OCI-LY3 (cell line): Measurements from ENCODE around the gene MROH2B.

Experiments used
- H2AFZ ChIP-seq: fragments of 200-600, 300-600 bp; shearing (Covaris generic); 2 replicates; pipeline ENCODE4 v1.6.0; 2014; ENCODE audit warnings: antibody characterized with exemption, low read depth, low read length
- H3K27ac ChIP-seq: fragments of 200-600, 300-600 bp; sonication (generic); 2 replicates; pipeline ENCODE4 v1.5.1; 2014; ENCODE audit warnings: mild to moderate bottlenecking, low read length, moderate library complexity, mixed read lengths
- H3K27me3 ChIP-seq: fragments of 200-600, 300-600 bp; sonication (generic); 2 replicates; pipeline ENCODE4 v1.6.1; 2014; ENCODE audit warnings: low read depth, low read length, mixed read lengths
- H3K36me3 ChIP-seq: fragments of 200-600, 300-600 bp; sonication (generic); replicated peaks from 2 replicates; pipeline ENCODE3; 2014; ENCODE audit warnings: low read depth, low read length, mixed read lengths
- H3K4me1 ChIP-seq: fragments of 300-600, 200-600 bp; sonication (generic); 2 replicates; pipeline ENCODE4 v1.6.1; 2014; ENCODE audit warnings: low read length, mixed read lengths
- H3K4me2 ChIP-seq: fragments of 200-600, 300-600 bp; sonication (generic); 2 replicates; pipeline ENCODE4 v1.6.1; 2014; ENCODE audit warnings: low read length, mixed read lengths
- H3K4me3 ChIP-seq: fragments of 300-600, 200-600 bp; sonication (generic); 2 replicates; pipeline ENCODE4 v1.5.1; 2014; ENCODE audit warnings: antibody characterized with exemption, mild to moderate bottlenecking, low read length, moderate library complexity
- H3K79me2 ChIP-seq: fragments of 300-600, 200-600 bp; shearing (Covaris generic); 2 replicates; pipeline ENCODE4 v1.6.1; 2014; ENCODE audit warnings: mild to moderate bottlenecking, low read length, mixed read lengths
- H3K9ac ChIP-seq: fragments of 300-600, 200-600 bp; shearing (Covaris generic); 2 replicates; pipeline ENCODE4 v1.6.0; 2014; ENCODE audit warnings: mild to moderate bottlenecking, low read length, moderate library complexity
- H3K9me3 ChIP-seq: fragments of 200-600, 300-600 bp; shearing (Covaris generic); 2 replicates; pipeline ENCODE4 v1.6.1; 2014; ENCODE audit warnings: low read length, mixed read lengths; ENCODE audit not compliant: insufficient read depth
- H4K20me1 ChIP-seq: fragments of 200-600, 300-600 bp; sonication (generic); 2 replicates; pipeline ENCODE4 v1.6.1; 2016; ENCODE audit warnings: low read length, mixed read lengths; ENCODE audit not compliant: insufficient read depth
- EZH2phosphoT487 ChIP-seq: fragments of 200-600 bp; shearing (Covaris generic); IDR thresholded peaks from 2 replicates; pipeline ENCODE4 v1.6.1; 2018; ENCODE audit warnings: antibody characterized with exemption, mixed run types, low read depth
- TF ChIP-seq, protein P1 (sequence below): fragments of 200-600, 300-600 bp; sonication (generic); IDR thresholded peaks from 2 replicates; pipeline ENCODE4 v1.5.1; 2014; ENCODE audit warnings: antibody characterized with exemption, low read length, low read depth

The MROH2B gene

DNA sequence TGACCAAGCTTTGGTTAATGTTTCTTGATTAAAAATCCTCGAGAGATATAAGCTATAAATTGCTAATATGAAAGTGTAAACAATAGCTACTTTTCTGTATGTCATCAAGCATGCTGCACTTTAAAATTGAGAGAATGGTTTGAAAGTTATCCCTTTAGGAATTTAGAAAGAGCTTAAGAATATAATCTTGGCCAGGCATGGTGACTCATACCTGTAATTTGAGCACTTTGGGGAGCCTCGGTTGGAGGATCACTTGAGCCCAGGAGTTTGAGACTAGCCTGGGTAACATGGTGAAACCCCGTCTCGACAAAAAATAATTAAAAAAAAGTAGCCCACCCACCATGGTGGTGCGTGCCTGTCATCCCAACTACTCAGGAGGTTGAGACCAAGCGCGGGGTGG lies 12.2 kb upstream of the MROH2B start:
- Histone ChIP-seq H4K20me1 (no peaks in the 10 kb centered on the region), H3K27ac (no peak overlapping the region)

DNA sequence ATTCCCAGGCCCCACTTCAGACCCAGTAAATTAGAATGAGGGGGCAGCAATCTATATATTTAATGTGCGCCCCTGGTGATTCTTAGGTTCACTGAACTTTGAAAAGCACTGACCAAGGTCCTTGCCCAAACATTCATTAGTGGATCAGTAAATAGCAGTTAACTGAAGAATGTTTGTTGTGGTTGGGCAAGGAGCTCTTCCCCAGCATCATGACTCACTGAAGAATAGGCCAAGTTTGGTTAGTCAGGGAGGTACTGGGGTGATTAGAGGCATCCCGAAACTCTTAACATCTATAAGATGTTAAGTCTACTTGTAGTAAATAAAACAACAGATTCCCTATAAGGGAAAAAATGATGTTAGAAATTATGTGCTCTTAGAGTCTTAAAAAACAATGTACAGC lies 833 bp upstream of the MROH2B start:
- Histone ChIP-seq H3K9me3 (no peaks in the 10 kb centered on the region), H3K4me1 (no peaks in the 10 kb centered on the region), H3K79me2 (no peaks in the 10 kb centered on the region), H3K36me3 (no peaks in the 10 kb centered on the region), H3K9ac (no peak overlapping the region), H3K27ac (no peak overlapping the region), H3K27me3 (no peaks in the 10 kb centered on the region), H4K20me1 (no peaks in the 10 kb centered on the region), H3K4me2 (no peak overlapping the region), H3K4me3 (no peak overlapping the region), H2AFZ (no peak overlapping the region)
- no peak for TF ChIP-seq EZH2phosphoT487
- TF ChIP-seq, protein P1, sequence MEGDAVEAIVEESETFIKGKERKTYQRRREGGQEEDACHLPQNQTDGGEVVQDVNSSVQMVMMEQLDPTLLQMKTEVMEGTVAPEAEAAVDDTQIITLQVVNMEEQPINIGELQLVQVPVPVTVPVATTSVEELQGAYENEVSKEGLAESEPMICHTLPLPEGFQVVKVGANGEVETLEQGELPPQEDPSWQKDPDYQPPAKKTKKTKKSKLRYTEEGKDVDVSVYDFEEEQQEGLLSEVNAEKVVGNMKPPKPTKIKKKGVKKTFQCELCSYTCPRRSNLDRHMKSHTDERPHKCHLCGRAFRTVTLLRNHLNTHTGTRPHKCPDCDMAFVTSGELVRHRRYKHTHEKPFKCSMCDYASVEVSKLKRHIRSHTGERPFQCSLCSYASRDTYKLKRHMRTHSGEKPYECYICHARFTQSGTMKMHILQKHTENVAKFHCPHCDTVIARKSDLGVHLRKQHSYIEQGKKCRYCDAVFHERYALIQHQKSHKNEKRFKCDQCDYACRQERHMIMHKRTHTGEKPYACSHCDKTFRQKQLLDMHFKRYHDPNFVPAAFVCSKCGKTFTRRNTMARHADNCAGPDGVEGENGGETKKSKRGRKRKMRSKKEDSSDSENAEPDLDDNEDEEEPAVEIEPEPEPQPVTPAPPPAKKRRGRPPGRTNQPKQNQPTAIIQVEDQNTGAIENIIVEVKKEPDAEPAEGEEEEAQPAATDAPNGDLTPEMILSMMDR, result no peak

More for the DNA sequence above, 12.2 kb upstream of the MROH2B start:
- H3K4me2 ChIP-seq, result no peak overlapping the region
- no peak overlapping the region for H2AFZ ChIP-seq
- H3K27me3 ChIP-seq, result no peaks in the 10 kb centered on the region
- H3K36me3 ChIP-seq, result no peaks in the 10 kb centered on the region
- no peak overlapping the region for H3K4me3 ChIP-seq
- TF ChIP-seq EZH2phosphoT487, result no peak
- TF ChIP-seq, protein P1, result no peak
- H3K9ac ChIP-seq, result no peak overlapping the region
- no peaks in the 10 kb centered on the region for H3K9me3 ChIP-seq
- H3K4me1 ChIP-seq, result no peaks in the 10 kb centered on the region
- H3K79me2 ChIP-seq, result no peaks in the 10 kb centered on the region

DNA sequence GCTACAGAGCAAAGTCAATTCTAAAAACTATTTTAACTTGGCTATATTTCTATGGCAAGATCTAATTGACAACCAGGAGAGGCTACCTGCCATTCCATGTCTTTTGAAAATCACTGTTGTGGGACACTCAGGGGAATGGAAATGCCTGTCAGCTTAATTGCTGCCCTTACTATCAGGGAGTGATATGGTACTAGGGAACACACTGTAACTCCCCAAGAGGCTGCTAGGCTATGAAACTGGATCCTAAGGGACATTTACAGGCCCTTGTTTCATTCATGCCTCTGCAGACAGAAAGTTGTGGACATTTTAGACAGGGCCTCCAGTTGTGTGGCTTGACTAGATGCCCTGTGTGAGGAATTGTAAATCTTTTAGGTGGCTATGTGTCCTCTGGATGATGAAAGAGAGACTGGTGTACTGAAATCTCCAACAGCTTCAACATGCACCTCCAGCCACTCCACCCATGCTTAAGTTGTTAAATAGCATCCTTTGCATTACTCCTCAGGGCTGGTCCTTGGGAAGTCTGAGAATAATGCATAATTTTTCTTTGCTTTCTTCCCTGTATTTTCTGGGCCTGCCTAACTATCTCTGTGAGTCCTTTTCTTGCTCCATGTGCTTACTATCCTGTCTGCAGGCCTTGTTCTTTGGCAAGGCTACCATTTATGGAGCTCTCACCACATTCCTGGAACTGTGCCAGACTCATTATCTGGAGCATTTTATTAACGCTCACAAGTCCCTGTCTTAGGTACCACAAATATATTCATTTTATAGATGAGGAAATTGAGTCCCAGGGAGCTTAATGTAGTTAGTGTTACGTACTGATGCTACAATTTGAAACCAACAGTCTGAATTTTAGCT lies 3.2 kb downstream of the MROH2B start:
- Histone ChIP-seq H3K4me2 (no peak overlapping the region), H2AFZ (no peak overlapping the region), H3K27me3 (no peaks in the 10 kb centered on the region), H3K27ac (no peak overlapping the region), H3K4me1 (no peaks in the 10 kb centered on the region), H3K79me2 (no peaks in the 10 kb centered on the region), H4K20me1 (no peaks in the 10 kb centered on the region), H3K9ac (no peak overlapping the region), H3K9me3 (no peaks in the 10 kb centered on the region), H3K36me3 (no peaks in the 10 kb centered on the region), H3K4me3 (no peak overlapping the region)
- TF ChIP-seq, protein P1, result no peak
- no peak for TF ChIP-seq EZH2phosphoT487

DNA sequence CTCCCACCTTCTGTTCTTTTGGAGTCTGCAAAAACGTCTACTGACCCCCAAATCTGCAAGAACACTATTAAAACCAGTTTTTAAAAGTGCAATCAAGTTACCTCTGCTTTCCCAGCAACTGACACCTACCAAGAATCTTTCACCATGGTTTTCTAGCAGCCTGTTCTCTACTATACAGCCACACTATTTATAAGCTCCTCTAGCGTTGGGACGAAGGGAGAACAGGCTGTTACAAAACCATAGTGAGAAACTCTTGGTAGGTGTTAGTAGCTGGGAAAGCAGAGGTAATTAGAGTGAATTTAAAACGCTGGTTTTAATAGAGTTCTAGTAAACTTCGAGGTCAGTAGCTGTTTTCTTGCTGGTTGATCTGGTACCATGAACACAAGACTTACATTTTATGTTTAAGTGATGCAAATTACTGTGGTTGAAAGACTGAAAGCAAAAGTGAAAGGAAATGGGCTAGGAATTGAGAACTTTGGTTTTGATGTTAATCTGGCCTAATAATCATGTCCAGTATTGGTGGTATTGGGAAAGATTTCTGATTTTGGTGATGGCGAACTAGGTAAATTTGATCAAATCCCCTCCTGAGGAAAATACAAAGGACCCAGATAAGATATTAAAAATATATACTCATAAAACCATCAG lies 5.3 kb downstream of the MROH2B start:
- Histone ChIP-seq H3K4me3 (no peak overlapping the region), H3K27me3 (no peaks in the 10 kb centered on the region), H3K4me2 (no peak overlapping the region), H3K9me3 (no peaks in the 10 kb centered on the region), H3K27ac (no peak overlapping the region), H3K4me1 (no peaks in the 10 kb centered on the region), H2AFZ (no peak overlapping the region), H4K20me1 (no peaks in the 10 kb centered on the region), H3K9ac (no peak overlapping the region), H3K79me2 (no peaks in the 10 kb centered on the region), H3K36me3 (no peaks in the 10 kb centered on the region)
- TF ChIP-seq, protein P1, result no peak
- no peak for TF ChIP-seq EZH2phosphoT487
